ENCODE data around the gene SLC37A3. TPM values are rescaled to one million over a fixed set of nuclear protein-coding genes. Genes with fewer than 3 reads are reported as not detected.

The SLC37A3 gene
- total RNA-seq, 1 donor from 2014 or later: 169 TPM

DNA sequence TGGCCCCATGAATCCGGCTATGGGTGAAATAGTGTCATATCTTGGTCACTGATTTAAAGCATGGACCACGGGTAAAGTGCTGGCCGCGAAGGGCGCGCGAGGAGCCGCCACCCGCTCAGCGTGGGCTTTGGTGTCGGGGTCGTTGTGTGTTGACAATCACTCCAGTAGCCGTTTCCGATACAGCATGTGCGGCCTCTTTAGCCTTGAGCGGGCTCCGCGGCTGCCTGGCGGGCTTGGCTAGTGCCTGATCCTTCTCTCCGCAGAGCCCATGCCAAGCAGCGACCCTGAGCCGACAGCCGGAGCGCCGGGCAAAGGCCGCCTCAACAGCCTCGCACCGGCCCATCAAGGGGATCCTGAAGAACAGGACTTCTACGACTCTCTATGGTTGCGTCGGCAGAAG, 105.9 kb downstream of the SLC37A3 start:
- no peak overlapping the region for H3K4me3 Mint-ChIP-seq
- no peaks in the 10 kb centered on the region for H3K9me3 Mint-ChIP-seq
- intact Hi-C loops (cut with micrococcal nuclease): no loop called here
- peaks cover 5% of the 10 kb centered on the region for H3K4me1 Mint-ChIP-seq (ENCODE audit: low read depth)
- H3K36me3 Mint-ChIP-seq (ENCODE audit: low read depth): peaks cover 3% of the 10 kb centered on the region
- no peak overlapping the region for H3K27ac Mint-ChIP-seq
- DNase-seq (ENCODE audit: low spot score): no peak
- H3K27me3 Mint-ChIP-seq (ENCODE audit: insufficient read depth): peaks cover 2% of the 10 kb centered on the region

DNA sequence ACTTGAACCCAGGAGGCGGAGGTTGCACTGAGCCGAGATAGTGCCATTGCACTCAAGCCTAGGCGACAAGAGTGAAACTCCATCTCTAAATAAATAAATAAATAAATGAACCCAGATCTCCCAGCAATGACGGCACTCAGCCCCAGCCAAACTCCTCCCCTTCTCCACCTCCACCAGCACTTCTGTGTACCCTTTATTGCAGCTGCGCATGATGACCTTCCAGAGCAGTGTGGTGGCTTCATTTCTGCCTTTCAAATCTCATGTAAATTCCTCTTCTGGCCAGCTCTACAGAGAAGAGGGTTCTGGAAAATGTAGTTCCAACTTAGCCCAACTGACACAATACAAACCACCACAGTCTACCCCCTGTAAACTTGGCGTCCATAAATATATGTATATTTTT, 108.5 kb downstream of the SLC37A3 start:
- H3K27me3 Mint-ChIP-seq (ENCODE audit: insufficient read depth): peaks cover 2% of the 10 kb centered on the region
- no peaks in the 10 kb centered on the region for H3K9me3 Mint-ChIP-seq
- H3K4me1 Mint-ChIP-seq (ENCODE audit: low read depth): no peaks in the 10 kb centered on the region
- peaks cover 3% of the 10 kb centered on the region for H3K36me3 Mint-ChIP-seq (ENCODE audit: low read depth)
- DNase-seq (ENCODE audit: low spot score): no peak
- intact Hi-C loops (cut with micrococcal nuclease): no loop called here
- H3K4me3 Mint-ChIP-seq: no peak overlapping the region
- H3K27ac Mint-ChIP-seq: no peak overlapping the region

DNA sequence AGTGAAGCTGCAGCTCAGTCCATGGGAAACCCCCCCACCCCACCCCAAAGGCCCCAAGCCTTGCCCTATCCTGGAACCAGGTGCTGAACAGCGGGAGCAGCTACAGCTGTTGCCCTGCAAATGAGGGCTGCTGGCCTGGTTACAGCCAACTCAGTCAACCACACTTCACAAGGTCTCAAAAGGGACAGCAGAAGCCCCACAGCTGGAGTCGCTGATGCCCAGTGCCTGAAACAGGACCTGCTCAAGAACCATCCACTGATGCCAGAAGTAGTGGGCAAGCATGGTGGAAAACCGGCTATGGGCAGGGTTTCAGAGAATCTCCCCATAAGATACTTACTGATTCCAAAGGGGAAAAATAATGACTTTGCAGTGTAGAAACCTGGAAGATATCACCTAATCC, 110.3 kb downstream of the SLC37A3 start:
- Mint-ChIP-seq H3K9me3 (no peaks in the 10 kb centered on the region), H3K4me1 (ENCODE audit: low read depth) (no peaks in the 10 kb centered on the region), H3K36me3 (ENCODE audit: low read depth) (no peaks in the 10 kb centered on the region), H3K4me3 (no peak overlapping the region), H3K27ac (no peak overlapping the region), H3K27me3 (ENCODE audit: insufficient read depth) (no peaks in the 10 kb centered on the region)
- intact Hi-C loops (cut with micrococcal nuclease): no loop called here
- no peak for DNase-seq (ENCODE audit: low spot score)

DNA sequence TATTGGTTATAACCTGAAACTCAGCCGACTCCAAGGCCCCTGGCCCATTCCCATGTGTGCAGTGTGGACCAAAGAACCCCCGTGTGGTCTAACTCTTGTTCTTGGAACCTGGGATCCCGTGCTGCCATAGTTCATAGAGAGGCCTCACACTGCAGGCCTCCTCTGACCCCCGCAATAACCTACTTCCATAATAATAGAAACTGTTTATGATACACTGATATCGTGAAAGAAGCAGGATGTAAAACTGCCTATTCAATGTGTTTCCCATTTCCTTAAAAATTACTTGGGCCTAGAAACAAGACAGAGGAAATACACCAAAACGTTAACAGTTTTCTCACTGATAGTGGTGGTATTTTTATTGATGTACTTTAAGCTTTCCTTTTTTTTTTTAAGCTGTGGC, 112.4 kb downstream of the SLC37A3 start:
- Mint-ChIP-seq H3K4me3 (no peak overlapping the region), H3K9me3 (no peaks in the 10 kb centered on the region), H3K4me1 (ENCODE audit: low read depth) (no peaks in the 10 kb centered on the region), H3K36me3 (ENCODE audit: low read depth) (no peaks in the 10 kb centered on the region), H3K27ac (no peak overlapping the region), H3K27me3 (ENCODE audit: insufficient read depth) (no peaks in the 10 kb centered on the region)
- DNase-seq (ENCODE audit: low spot score): no peak
- intact Hi-C loops (cut with micrococcal nuclease): no loop called here

DNA sequence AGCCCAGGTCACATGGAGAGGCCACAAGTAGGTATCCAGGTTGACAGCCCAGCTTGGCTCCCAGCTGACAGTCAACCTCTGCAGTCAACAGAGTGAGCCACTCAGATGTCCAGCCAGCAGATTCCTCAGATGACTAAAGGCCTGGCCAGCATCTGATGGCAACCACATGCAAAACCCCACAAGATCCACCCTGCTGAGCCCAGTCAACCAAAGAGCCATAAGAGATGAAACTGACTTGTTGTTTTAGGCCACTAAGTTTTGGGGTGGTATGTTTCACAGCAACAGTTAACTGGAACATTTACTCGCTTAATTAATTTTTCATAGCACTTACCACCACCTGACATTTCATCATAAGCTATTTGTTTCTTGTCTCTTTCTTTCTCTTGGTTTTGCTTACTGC, 114.3 kb downstream of the SLC37A3 start:
- Mint-ChIP-seq H3K9me3 (no peaks in the 10 kb centered on the region), H3K36me3 (ENCODE audit: low read depth) (no peaks in the 10 kb centered on the region), H3K4me3 (no peak overlapping the region), H3K4me1 (ENCODE audit: low read depth) (no peaks in the 10 kb centered on the region), H3K27ac (no peak overlapping the region), H3K27me3 (ENCODE audit: insufficient read depth) (no peaks in the 10 kb centered on the region)
- intact Hi-C loops (cut with micrococcal nuclease): no loop called here
- no peak for DNase-seq (ENCODE audit: low spot score)

Other genes starting within 250 kb of the SLC37A3 start
- gene KDM7A, start 221.5 kb downstream of the SLC37A3 start, total RNA-seq: 24.7 and 28.1 TPM in 2 replicates
- 23.9 and 27.0 TPM in 2 replicates for gene RAB19, start 5.5 kb upstream of the SLC37A3 start, total RNA-seq
- gene MKRN1, start 81.0 kb upstream of the SLC37A3 start, total RNA-seq: 61.7 and 72.2 TPM in 2 replicates
- gene DENND2A, start 242.3 kb upstream of the SLC37A3 start, total RNA-seq: not detected in 2 replicates